GM03348 (cell line): Measurements from ENCODE around the gene SRSF7.
A peak's percentile ranks its signal among the peaks of the same experiment; 100 is the strongest.
"Not testable (repeated sequence)": the region's sequence is repeated elsewhere in the genome, so short reads cannot be mapped to it uniquely, and the experiment has no call there.

ENCODE experiments used
- DNase-seq: peaks from one replicate; pipeline ENCODE4 v3.0.0; 2012; ENCODE audit warnings: low spot score

The SRSF7 gene

GRCh38 chr2:38750891-38751595 lies at the start of gene SRSF7:
Gene SRSF7 (minus strand): TSS chr2:38751361. CDS start chr2:38751256, 105 bp downstream.
- peak; percentile 97 for DNase-seq

DNA sequence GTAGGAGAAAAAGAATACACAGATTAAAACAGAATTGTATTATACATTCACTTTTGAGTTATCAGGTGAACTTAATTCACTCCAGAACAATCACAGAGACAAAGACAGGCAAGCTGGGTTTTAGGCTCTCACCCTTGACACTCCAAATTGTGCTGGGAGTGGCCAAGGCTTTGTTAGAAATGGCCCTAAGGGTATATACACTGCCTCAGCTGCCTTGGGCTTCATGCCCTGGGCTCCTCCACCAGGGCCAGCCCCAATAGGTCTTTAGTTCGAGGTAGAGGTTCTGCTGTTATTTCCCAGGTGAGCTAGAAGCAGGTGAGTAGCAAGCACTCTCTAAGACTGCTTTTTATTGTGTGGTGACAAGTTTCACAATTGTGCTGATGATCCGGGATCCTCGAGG lies 46.8 kb upstream of the SRSF7 start:
- no peak for DNase-seq

DNA sequence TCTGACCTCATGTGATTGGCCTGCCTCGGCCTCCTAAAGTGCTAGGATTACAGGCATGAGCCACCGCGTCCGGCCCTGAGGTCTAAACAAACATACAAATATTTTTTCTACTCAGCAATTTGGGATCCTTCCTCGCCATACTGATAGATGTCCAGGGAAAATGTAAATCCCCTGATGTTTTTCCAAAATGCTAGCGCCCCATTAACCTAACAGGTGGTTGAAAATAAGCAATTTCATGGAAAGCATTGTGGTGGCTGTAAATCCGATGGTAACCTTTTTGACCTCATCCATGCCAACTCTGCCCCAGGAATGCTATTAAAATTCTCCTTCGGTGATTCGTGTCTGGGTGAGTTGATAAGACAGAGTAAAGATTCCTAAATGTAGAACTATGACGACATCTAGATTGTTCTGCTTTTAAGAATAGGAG lies 46.1 kb upstream of the SRSF7 start:
- no peak for DNase-seq

DNA sequence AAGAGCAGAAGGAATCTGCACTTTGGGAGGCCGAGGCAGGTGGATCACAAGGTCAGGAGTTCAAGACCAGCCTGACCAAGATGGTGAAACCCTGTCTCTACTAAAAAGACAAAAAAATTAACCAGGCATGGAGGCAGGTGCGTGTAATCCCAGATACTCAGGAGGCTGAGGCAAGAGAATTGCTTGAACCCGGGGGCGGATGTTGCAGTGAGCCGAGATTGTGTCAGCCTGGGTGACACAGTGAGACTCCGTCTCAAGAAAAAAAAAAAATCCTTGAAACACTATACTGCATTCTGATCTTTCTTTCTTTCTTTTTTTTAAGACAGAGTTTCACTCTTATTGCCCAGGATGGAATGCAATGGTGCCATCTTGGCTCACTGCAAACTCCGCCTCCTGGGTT lies 43.9 kb upstream of the SRSF7 start:
- not testable (repeated sequence) for DNase-seq

- no peak for DNase-seq
Observed at GRCh38 chr2:38794235-38794946, 43.2 kb upstream of the SRSF7 start.

DNA sequence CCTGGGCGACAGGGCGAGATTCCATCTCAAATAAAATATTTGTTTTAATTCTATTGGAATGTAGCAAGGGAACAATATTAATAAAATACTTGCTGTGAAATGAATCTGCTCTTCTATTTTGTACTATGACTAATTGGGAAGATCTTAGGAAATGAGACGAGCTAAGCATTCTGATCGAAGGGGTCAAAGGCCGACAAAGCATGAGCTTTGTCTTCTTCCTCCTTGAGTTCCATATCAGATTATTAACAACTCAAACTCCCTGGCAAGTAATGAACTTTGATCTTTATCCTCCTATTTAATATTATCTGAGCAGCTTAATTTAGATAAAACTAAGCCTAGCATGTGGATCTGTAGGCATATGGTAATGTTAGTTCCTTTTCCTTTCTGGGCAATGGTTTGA lies 42.4 kb upstream of the SRSF7 start:
- no peak for DNase-seq

- no peak for DNase-seq
Observed at GRCh38 chr2:38792751-38793150, 41.6 kb upstream of the SRSF7 start.

DNA sequence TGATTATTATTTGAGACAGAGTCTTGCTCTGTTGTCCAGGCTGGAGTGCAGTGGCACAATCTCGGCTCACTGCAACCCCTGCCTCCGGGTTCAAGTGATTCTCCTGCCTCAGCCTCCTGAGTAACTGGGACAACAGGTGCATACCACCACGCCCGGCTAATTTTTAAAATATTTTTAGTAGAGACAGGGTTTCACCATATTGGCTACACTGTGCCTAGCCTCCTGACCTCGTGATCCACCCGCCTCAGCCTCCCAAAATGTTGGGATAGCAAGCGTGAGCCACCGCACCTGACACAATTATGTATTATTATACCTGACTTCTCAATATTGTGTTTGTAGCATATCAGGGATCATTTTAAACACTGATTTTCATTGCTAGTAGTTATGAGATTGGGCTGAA lies 41.2 kb upstream of the SRSF7 start:
- DNase-seq = not testable (repeated sequence)

DNA sequence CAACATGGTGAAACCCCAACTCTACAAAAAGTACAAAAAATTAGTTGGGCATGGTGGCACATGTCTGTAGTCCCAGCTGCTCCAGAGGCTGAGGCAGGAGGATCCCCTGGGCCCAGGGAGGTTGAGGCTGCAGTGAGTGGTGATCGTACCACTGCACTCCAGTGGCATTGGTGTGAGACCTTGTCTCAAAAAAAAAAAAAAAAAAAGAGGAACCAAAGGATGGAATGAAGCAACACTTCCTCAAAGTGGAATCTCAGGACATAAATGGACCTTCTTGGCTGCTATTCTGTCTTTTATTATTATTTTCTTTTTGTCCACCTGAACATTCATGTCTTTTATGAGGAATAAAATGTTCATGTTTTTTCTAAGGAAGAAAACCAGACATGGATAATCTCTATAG lies 40.6 kb upstream of the SRSF7 start:
- no peak for DNase-seq

- no peak for DNase-seq
Observed at GRCh38 chr2:38789691-38790090, 38.5 kb upstream of the SRSF7 start.

- no peak for DNase-seq
Observed at GRCh38 chr2:38788306-38788705, 37.1 kb upstream of the SRSF7 start.

- no peak for DNase-seq
Observed at GRCh38 chr2:38783586-38783985, 32.4 kb upstream of the SRSF7 start.

- no peak for DNase-seq
Observed at GRCh38 chr2:38778687-38779082, 27.5 kb upstream of the SRSF7 start.

- no peak for DNase-seq
Observed at GRCh38 chr2:38776531-38776930, 25.4 kb upstream of the SRSF7 start.

DNA sequence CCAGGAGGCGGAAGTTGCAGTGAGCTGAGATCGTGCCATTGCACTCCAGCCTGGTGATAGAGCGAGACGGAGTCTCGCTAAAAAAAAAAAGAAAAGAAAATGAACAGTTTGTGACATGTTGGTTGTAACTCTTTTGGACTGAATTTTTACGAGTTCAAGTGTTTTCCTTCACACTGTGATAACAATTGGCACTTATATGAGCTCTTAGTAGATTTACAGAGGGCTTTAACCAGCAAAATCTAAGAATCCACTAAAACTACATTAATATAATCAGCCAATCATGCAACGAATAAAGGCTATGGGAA lies 24.7 kb upstream of the SRSF7 start:
- DNase-seq = no peak

DNA sequence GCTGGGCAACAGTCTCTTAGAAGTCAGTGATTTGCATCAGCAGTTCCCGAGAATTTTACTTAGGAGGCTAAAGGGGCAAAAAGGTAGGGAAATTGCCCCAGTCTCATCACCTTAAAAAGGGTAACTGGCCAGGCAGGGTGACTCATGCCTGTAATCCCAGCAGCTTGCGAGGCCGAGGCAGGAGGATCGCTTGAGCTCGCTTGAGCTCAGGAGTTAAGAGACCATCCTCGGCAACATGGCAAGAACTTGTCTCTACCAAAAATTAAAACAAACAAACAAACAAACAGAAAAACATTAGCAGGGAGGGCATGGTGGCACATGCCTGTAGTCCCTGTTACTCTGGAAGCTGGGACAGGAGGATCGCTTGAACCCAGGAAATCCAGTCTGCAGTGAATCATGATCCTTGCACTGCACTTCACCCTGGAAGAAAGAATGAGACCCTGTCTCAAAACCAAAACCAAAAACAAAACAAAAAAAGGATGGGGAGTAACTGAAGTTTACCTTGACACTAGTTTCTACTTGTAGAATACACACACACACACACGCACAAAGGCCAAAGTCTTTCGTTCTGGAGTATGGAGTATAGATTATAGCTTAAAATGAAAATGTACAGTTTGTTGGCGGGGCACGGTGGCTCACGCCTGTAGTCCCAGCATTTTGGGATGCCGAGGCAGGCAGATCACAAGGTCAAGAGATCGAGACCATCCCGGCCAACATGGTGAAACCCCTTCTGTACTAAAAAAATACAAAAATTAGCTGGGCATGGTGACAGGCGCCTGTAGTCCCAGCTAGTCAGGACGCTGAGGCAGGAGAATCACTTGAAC lies 24.1 kb upstream of the SRSF7 start:
- DNase-seq = no peak

DNA sequence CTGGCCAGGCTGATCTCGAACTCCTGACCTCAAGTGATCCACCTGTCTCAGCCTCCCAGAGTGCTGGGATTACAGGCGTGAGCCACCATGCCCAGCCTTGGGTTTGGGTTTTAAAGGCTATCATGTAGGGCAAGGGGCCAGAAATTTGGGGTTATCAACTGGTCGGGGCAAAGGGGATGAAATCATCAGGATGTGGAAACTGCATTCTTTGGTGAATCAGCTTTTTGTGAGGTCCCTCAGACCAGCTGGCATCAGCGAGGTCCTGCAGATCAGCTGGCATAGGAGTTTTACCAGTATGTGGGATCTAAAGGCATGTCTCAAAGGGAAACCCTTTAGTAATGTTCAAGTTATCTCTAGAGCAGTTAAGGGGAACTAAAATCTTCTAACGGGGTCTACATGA lies 20.5 kb upstream of the SRSF7 start:
- peak; percentile 23 for DNase-seq

- DNase-seq = no peak
Observed at GRCh38 chr2:38765551-38765950, 14.4 kb upstream of the SRSF7 start.

DNA sequence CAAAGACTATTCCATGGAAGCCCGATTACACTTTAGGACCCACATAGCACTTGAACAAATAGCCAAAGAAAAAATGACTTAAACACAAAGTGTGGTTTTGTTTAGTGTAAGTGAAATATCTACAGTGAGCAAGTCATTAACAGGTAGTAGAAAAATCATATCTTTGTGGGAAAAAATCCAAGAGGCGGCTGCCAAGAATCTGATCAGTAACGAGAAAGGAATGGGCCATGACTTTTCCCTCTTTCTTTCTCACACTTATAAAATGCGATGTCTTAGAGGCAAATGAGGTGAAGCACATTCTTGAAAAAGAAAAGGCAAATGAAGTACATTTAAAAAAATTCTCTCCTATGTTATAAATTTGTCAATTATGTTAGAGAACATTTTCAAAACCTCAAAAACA lies 14.0 kb upstream of the SRSF7 start:
- DNase-seq = peak; percentile 42

GRCh38 chr2:38763728-38764127 lies 12.6 kb upstream of the SRSF7 start:
- no peak for DNase-seq

- no peak for DNase-seq
Observed at GRCh38 chr2:38763228-38763627, 12.1 kb upstream of the SRSF7 start.

GRCh38 chr2:38755891-38756290 lies 4.7 kb upstream of the SRSF7 start:
- DNase-seq = not testable (repeated sequence)

- DNase-seq = no peak
Observed at GRCh38 chr2:38754506-38754905, 3.3 kb upstream of the SRSF7 start.
